A549 (cell line): ENCODE data around the gene MAML3. TPM values are rescaled to one million over a fixed set of nuclear protein-coding genes. Genes with fewer than 3 reads are reported as not detected.

Experiments used
- ATAC-seq, 2 experiments: fragments of 200-7000 bp in 1 of 2; fragments of >200 bp in 1 of 2; cut with Nextera tagmentation in 1 of 2; cut with Tn5 transposase in 1 of 2; 3 replicates each; pipeline versions ENCODE4 v1.8.0 to v1.9.1; 2018 to 2020; ENCODE audit warnings: mild to moderate bottlenecking in 1 of 2, moderate library complexity in 1 of 2
- CTCF ChIA-PET: fragments of 300-600 bp; sonication (Branson Sonifier 250); formaldehyde crosslinking; extraction: SDS; loops from one replicate; lab custom pipeline; 2021; ENCODE audit warnings: antibody characterized with exemption, inconsistent platforms; lab: Yijun Ruan, JAX
- POLR2A ChIA-PET: fragments of 350-600 bp; formaldehyde crosslinking; extraction: SDS; loops from one replicate; lab custom pipeline; 2021; ENCODE audit warnings: antibody characterized with exemption, inconsistent platforms; lab: Yijun Ruan, JAX
- DNase-seq, 2 experiments: peaks; one replicate each; pipeline versions ENCODE4 v3.0.0 to v3.0.0-alpha.2; 2011 to 2016; ENCODE audit warnings: low read depth in 1 of 2, low spot score in 1 of 2
- FAIRE-seq: peaks from 2 replicates; lab custom pipeline; 2011; peaks lifted over from hg19 to GRCh38; lab: Jason Lieb, UNC
- H3K27ac ChIP-seq, 2 experiments: fragments of >200 bp; sonication (Bioruptor Twin); formaldehyde crosslinking; 3 replicates each; pipeline ENCODE4 v1.5.1; 2016 to 2017
- H3K4me1 ChIP-seq: fragments of >200 bp; sonication (Bioruptor Twin); formaldehyde crosslinking; 3 replicates; pipeline ENCODE4 v1.6.1; 2016
- H3K4me2 ChIP-seq: fragments of >200 bp; sonication (Bioruptor Twin); formaldehyde crosslinking; 3 replicates; pipeline ENCODE4 v1.6.1; 2016
- H3K4me3 ChIP-seq: fragments of >200 bp; sonication (Bioruptor Twin); formaldehyde crosslinking; 3 replicates; pipeline ENCODE4 v1.5.1; 2016
- H3K9me3 ChIP-seq: fragments of >200 bp; sonication (Bioruptor Twin); formaldehyde crosslinking; 3 replicates; pipeline ENCODE4 v1.6.1; 2016
- BCL3 ChIP-seq: fragments of >200 bp; sonication (Bioruptor Twin); formaldehyde crosslinking; IDR thresholded peaks from 3 replicates; pipeline ENCODE4 v1.6.1; 2016
- CBX2 ChIP-seq: fragments of 200-600 bp; sonication (generic); IDR thresholded peaks from 2 replicates; pipeline ENCODE4 v1.6.1; 2016; ENCODE audit warnings: low read depth, mild to moderate bottlenecking, borderline replicate concordance
- CBX8 ChIP-seq: fragments of 200-600 bp; sonication (generic); IDR thresholded peaks from 2 replicates; pipeline ENCODE4 v1.6.1; 2016
- CEBPB ChIP-seq, 2 experiments: fragments of >200 bp in 1 of 2; sonication (Bioruptor Twin) in 1 of 2; formaldehyde crosslinking in 1 of 2; IDR thresholded peaks; 2 replicates each; pipeline ENCODE4 v1.6.1; 2012 to 2016
- CHD4 ChIP-seq: fragments of 200-600 bp; sonication (generic); IDR thresholded peaks from 2 replicates; pipeline ENCODE4 v1.6.1; 2016; ENCODE audit warnings: antibody characterized with exemption, mild to moderate bottlenecking, borderline replicate concordance
- ESRRA ChIP-seq: fragments of 150-350 bp; IDR thresholded peaks from 2 replicates; pipeline ENCODE4 v1.6.1; 2014; ENCODE audit warnings: mild to moderate bottlenecking, low read length, borderline replicate concordance
- GATA3 ChIP-seq: IDR thresholded peaks from 2 replicates; pipeline ENCODE4 v1.6.1; 2012; ENCODE audit warnings: borderline replicate concordance
- HEYL ChIP-seq: fragments of 250-450 bp; sonication (Bioruptor Pico); IDR thresholded peaks from 2 replicates; pipeline ENCODE4 v1.8.0; 2021; ENCODE audit warnings: mild to moderate bottlenecking, moderate library complexity
- HOXB13 ChIP-seq: fragments of 250-450 bp; sonication (Bioruptor Pico); IDR thresholded peaks from 2 replicates; pipeline ENCODE4 v1.5.0; 2020; ENCODE audit warnings: low read depth, mild to moderate bottlenecking, moderate library complexity
- KDM1A ChIP-seq: fragments of 200-600 bp; sonication (generic); IDR thresholded peaks from 2 replicates; pipeline ENCODE4 v1.6.1; 2016; ENCODE audit warnings: low read depth, mild to moderate bottlenecking
- MAX ChIP-seq: IDR thresholded peaks from 2 replicates; pipeline ENCODE4 v1.6.1; 2012
- NPAS2 ChIP-seq: fragments of 250-450 bp; sonication (Bioruptor Pico); IDR thresholded peaks from 2 replicates; pipeline ENCODE4 v1.8.0; 2022; ENCODE audit warnings: mild to moderate bottlenecking, moderate library complexity, borderline replicate concordance
- POLR2A ChIP-seq: IDR thresholded peaks from 2 replicates; pipeline ENCODE4 v1.6.1; 2012; ENCODE audit warnings: mild to moderate bottlenecking, low read length
- RAD21 ChIP-seq, 2 experiments: fragments of >200 bp in 1 of 2; sonication (Bioruptor Twin) in 1 of 2; formaldehyde crosslinking in 1 of 2; IDR thresholded peaks in 1 of 2; conservative IDR thresholded peaks in 1 of 2; 2 replicates in 1 of 2; 3 replicates in 1 of 2; pipeline ENCODE4 v1.6.1; 2012 to 2018; ENCODE audit warnings: inconsistent platforms in 1 of 2
- RARB ChIP-seq: fragments of 250-450 bp; sonication (Bioruptor Pico); IDR thresholded peaks from 2 replicates; pipeline ENCODE4 v1.8.0; 2021; ENCODE audit warnings: mild to moderate bottlenecking, moderate library complexity
- RFX5 ChIP-seq: fragments of 450-650 bp; IDR thresholded peaks from 2 replicates; pipeline ENCODE4 v1.7.1; 2014; ENCODE audit warnings: antibody characterized with exemption, mild to moderate bottlenecking, moderate library complexity
- SREBF2 ChIP-seq: fragments of 450-650 bp; IDR thresholded peaks from 2 replicates; pipeline ENCODE4 v1.6.1; 2014; ENCODE audit warnings: mild to moderate bottlenecking, moderate library complexity
- WGBS: methylation state at CpG from one replicate; pipeline ENCODE4 v1.1.6; 2017; ENCODE audit errors: missing lambda C conversion rate; 5-methylcytosine and 5-hydroxymethylcytosine counted together
- polyA plus RNA-seq, 4 experiments: library from polyadenylated mRNA; depleted of rRNA in 3 of 4; stranded (reverse); fragments of >200 nt; fragmentation: RNase III in 1 of 4; extraction: RNeasy Plus Mini Kit Qiagen cat#74134 plus additional on column Dnase treatment in 1 of 4; gene quantifications; 2 replicates in 3 of 4; 3 replicates in 1 of 4; pipeline ENCODE4 v1.2.3, GENCODE V29; 2011 to 2017
- TF ChIP-seq, protein P1 (sequence below): fragments of 250-450 bp; sonication (Bioruptor Pico); IDR thresholded peaks from 2 replicates; pipeline ENCODE4 v1.5.0; 2021; ENCODE audit warnings: mild to moderate bottlenecking, moderate library complexity, borderline replicate concordance
- TF ChIP-seq, protein P2 (sequence below): IDR thresholded peaks from 2 replicates; pipeline ENCODE4 v1.6.1; 2012

MAML3 gene
- polyA plus RNA-seq, 2 of the 4 experiments (the other 2 are of a cell fraction) = 9.0 to 22.2 TPM

- no peak for FAIRE-seq
- no peak for TF ChIP-seq HOXB13 (CRISPR knock-in tag)
- no peak for TF ChIP-seq HEYL (CRISPR knock-in tag)
- no peak for TF ChIP-seq KDM1A
- no peak for TF ChIP-seq CEBPB (IDR thresholded peaks at IDR 0.05)
- no peak for TF ChIP-seq CBX8
- no peak for TF ChIP-seq CBX2
- TF ChIP-seq ESRRA = no peak
- TF ChIP-seq, protein P1, sequence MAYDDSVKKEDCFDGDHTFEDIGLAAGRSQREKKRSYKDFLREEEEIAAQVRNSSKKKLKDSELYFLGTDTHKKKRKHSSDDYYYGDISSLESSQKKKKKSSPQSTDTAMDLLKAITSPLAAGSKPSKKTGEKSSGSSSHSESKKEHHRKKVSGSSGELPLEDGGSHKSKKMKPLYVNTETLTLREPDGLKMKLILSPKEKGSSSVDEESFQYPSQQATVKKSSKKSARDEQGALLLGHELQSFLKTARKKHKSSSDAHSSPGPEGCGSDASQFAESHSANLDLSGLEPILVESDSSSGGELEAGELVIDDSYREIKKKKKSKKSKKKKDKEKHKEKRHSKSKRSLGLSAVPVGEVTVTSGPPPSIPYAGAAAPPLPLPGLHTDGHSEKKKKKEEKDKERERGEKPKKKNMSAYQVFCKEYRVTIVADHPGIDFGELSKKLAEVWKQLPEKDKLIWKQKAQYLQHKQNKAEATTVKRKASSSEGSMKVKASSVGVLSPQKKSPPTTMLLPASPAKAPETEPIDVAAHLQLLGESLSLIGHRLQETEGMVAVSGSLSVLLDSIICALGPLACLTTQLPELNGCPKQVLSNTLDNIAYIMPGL (CRISPR knock-in tag) = no peak
- no peak for TF ChIP-seq CHD4
- TF ChIP-seq GATA3 = no peak
- TF ChIP-seq SREBF2 = no peak
- TF ChIP-seq NPAS2 (CRISPR knock-in tag) = no peak
- TF ChIP-seq MAX = no peak
- TF ChIP-seq RARB (CRISPR knock-in tag) = no peak
- no peak for TF ChIP-seq BCL3
- TF ChIP-seq, all 56 proteins: peak for 0
- CTCF ChIA-PET = interaction anchor here (1.1 kb wide), 1 partner anchor 10 kb away, joined by 3 read pairs; no protein-coding TSS in a partner anchor
Measured at GRCh38 chr4:140122891-140123290, 31.1 kb downstream of the MAML3 start.

GRCh38 chr4:140121646-140122045 is 32.3 kb downstream of the MAML3 start:
- TF ChIP-seq ESRRA (no peak), POLR2A (no peak), CEBPB (IDR thresholded peaks at IDR 0.05) (no peak), HOXB13 (CRISPR knock-in tag) (no peak)
- TF ChIP-seq, protein P2, sequence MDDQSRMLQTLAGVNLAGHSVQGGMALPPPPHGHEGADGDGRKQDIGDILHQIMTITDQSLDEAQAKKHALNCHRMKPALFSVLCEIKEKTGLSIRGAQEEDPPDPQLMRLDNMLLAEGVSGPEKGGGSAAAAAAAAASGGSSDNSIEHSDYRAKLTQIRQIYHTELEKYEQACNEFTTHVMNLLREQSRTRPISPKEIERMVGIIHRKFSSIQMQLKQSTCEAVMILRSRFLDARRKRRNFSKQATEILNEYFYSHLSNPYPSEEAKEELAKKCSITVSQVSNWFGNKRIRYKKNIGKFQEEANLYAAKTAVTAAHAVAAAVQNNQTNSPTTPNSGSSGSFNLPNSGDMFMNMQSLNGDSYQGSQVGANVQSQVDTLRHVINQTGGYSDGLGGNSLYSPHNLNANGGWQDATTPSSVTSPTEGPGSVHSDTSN = no peak
- H3K27ac ChIP-seq = no peak overlapping the region
- no peaks in the 10 kb centered on the region for H3K9me3 ChIP-seq
- no peak overlapping the region for H3K4me2 ChIP-seq
- 89% methylated on average over 3 of the region's 3 CpGs for WGBS
- peaks cover 19% of the 10 kb centered on the region for H3K4me1 ChIP-seq
- H3K4me3 ChIP-seq = no peak overlapping the region
- FAIRE-seq = no peak
- no peak for DNase-seq
- no peak for ATAC-seq
- ChIA-PET CTCF (no interaction called here), POLR2A (no interaction called here)

More at GRCh38 chr4:140122891-140123290, 31.1 kb downstream of the MAML3 start:
- Histone ChIP-seq H3K27ac (no peak overlapping the region), H3K4me2 (no peak overlapping the region), H3K4me3 (no peak overlapping the region), H3K9me3 (no peaks in the 10 kb centered on the region), H3K4me1 (peaks cover 7% of the 10 kb centered on the region; the same call in 2 of the 3 replicates)
- DNase-seq (no peak), ATAC-seq (no peak)
- 50% methylated on average over 1 of the region's 1 CpG for WGBS
- POLR2A ChIA-PET = interaction anchor here (0.7 kb wide), 2 partner anchors 28 to 208 kb away, joined by 3 to 5 read pairs; no protein-coding TSS in a partner anchor

DNA sequence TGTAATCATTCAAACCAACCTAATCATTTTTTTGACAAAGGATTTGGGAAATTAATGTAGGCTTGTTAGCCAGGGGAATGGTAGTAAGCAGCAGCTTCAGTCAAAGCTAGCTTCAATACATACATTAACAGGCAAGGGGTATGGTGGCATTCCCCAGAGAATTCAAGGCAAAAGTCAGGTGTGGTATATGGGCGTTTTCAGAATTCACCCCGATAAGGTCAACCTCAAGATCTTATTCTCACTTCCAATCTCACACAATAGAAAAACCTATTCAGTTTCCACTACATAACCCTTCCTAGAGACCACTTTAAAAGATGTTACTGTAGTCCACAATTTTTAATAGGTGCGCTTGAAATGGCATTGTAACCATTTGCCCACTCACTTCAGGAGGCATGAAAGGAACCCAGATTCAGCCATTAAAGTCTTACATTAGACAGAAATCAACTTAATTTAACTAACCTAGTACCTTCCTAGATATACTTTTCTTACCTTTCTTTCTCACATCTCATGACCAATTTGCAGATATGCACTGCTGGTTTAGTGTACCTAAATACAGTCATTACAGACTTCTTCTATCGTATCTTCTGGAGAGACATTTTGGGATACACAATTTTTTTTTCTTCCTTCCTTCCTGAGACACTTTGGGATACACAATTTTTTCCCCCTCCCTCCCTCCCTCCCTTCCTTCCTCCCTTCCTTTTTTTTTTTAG is 34.9 kb downstream of the MAML3 start:
- POLR2A ChIA-PET = no interaction called here
- H3K27ac ChIP-seq = peak overlapping the region in 1 of 2 experiments; percentile 21; a peak in 1 of 6 replicates
- H3K9me3 ChIP-seq = no peaks in the 10 kb centered on the region
- H3K4me3 ChIP-seq = no peak overlapping the region
- TF ChIP-seq RFX5 (no peak), RAD21 (conservative IDR thresholded peaks at IDR 0.05 in 1 of 2, IDR thresholded peaks at IDR 0.05 in 1 of 2) (no peak)
- TF ChIP-seq, all 56 proteins: peak for 0
- peaks cover 34% of the 10 kb centered on the region for H3K4me1 ChIP-seq
- 94% methylated on average over 4 of the region's 4 CpGs for WGBS
- ATAC-seq (no peak), DNase-seq (no peak), FAIRE-seq (no peak)
- no peak overlapping the region for H3K4me2 ChIP-seq
- CTCF ChIA-PET = interaction anchor here (1.5 kb wide), 1 partner anchor 9 kb away, joined by 3 read pairs; no protein-coding TSS in a partner anchor
